Caco-2 (cell line): Measurements from ENCODE around the gene STK24. TPM values are rescaled to one million over a fixed set of nuclear protein-coding genes. Genes with fewer than 3 reads are reported as not detected.

Experiments
- BruUV-seq: library from RNA; stranded (reverse); fragments of 400-500 nt; replicated peaks from 2 replicates; lab custom pipeline; 2021; lab: Mats Ljungman, UMichigan
- CTCF ChIA-PET: fragments of 300-600 bp; sonication (Branson Sonifier 250); formaldehyde crosslinking; loops from one replicate; lab custom pipeline; 2022; ENCODE audit warnings: antibody characterized with exemption; lab: Charles Lee
- POLR2A ChIA-PET: fragments of 300-600 bp; sonication (Branson Sonifier 250); formaldehyde crosslinking; loops from one replicate; lab custom pipeline; 2022; ENCODE audit warnings: antibody characterized with exemption; lab: Charles Lee
- DNase-seq, 2 experiments: peaks; one replicate each; pipeline versions ENCODE4 v3.0.0 to v3.0.0-alpha.2; 2020 to 2022
- H3K27me3 ChIP-seq: replicated peaks from 2 replicates; pipeline ENCODE4 v1.6.0; 2011; ENCODE audit warnings: low read length; ENCODE audit not compliant: control insufficient read depth, insufficient read depth
- H3K36me3 ChIP-seq: 2 replicates; pipeline ENCODE4 v1.5.1; 2011; ENCODE audit warnings: low read length; ENCODE audit not compliant: control insufficient read depth, insufficient read depth
- H3K4me1 ChIP-seq: fragments of 250-450 bp; sonication (Bioruptor Pico); 2 replicates; pipeline ENCODE4 v1.5.1; 2020; ENCODE audit warnings: mild to moderate bottlenecking
- H3K4me3 ChIP-seq: 2 replicates; pipeline ENCODE4 v1.5.1; 2011; ENCODE audit warnings: low read depth, mild to moderate bottlenecking, control low read depth, low read length
- H3K9me3 ChIP-seq: fragments of 250-450 bp; sonication (Bioruptor Pico); 2 replicates; pipeline ENCODE4 v1.5.1; 2020; ENCODE audit warnings: mild to moderate bottlenecking, moderate library complexity
- H3K27ac Mint-ChIP-seq: one replicate; pipeline ENCODE4 v1.8.0; 2022; ENCODE audit warnings: mixed read lengths; ENCODE audit not compliant: unreplicated experiment
- H3K27me3 Mint-ChIP-seq: one replicate; pipeline ENCODE4 v1.8.0; 2022; ENCODE audit warnings: mixed read lengths; ENCODE audit not compliant: insufficient read depth, unreplicated experiment
- H3K36me3 Mint-ChIP-seq: one replicate; pipeline ENCODE4 v1.8.0; 2022; ENCODE audit warnings: mild to moderate bottlenecking, mixed read lengths; ENCODE audit not compliant: insufficient read depth, unreplicated experiment
- H3K4me1 Mint-ChIP-seq: one replicate; pipeline ENCODE4 v1.8.0; 2022; ENCODE audit warnings: low read depth, mixed read lengths; ENCODE audit not compliant: unreplicated experiment
- H3K4me3 Mint-ChIP-seq: one replicate; pipeline ENCODE4 v1.8.0; 2022; ENCODE audit warnings: mild to moderate bottlenecking, moderate library complexity, mixed read lengths; ENCODE audit not compliant: unreplicated experiment
- H3K9me3 Mint-ChIP-seq: one replicate; pipeline ENCODE4 v1.8.0; 2022; ENCODE audit warnings: mixed read lengths; ENCODE audit not compliant: unreplicated experiment
- CTCF ChIP-seq, 2 experiments: fragments of 200-600 bp in 1 of 2; IDR thresholded peaks; 1 replicate in 1 of 2; 2 replicates in 1 of 2; pipeline versions ENCODE4 v1.5.1 to v1.8.0; 2011 to 2022; ENCODE audit warnings: antibody characterized with exemption in 1 of 2, control low read depth in 1 of 2, inconsistent platforms in 1 of 2, low read depth in 1 of 2, low read length in 1 of 2, mild to moderate bottlenecking in 1 of 2, moderate library complexity in 1 of 2; ENCODE audit not compliant: insufficient read depth in 1 of 2, severe bottlenecking in 1 of 2, unreplicated experiment in 1 of 2
- intact Hi-C: fragments of 100-400 bp; cut with micrococcal nuclease; formaldehyde crosslinking; loops from one replicate; pipeline ENCODE4 v1.10.0; 2022; ENCODE audit not compliant: unreplicated experiment
- total RNA-seq: library from RNA; stranded (reverse); gene quantifications from 2 replicates; pipeline ENCODE4 v1.2.3, GENCODE V29; 2022

Gene STK24
- total RNA-seq, 1 experiment from 2014 or later = 253 TPM

DNA sequence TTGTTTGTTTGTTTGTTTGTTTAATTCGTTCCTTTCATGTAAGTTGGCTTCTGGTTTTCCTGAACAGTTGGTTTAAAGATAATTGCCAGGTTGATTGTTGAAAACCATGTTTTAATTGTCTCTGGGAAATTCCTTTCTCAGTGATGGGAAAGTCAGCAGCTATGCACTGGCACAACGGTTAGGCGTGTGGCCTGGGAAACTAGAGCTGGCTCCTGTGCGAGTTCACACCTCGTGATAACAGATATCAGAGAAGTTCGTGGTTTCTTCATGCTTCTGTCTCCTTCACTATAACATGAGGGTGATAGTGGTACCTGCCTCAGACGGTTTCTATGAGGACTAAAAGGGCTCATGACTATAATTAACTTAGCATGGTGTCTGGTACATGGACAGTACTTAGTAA, 153.5 kb downstream of the STK24 start:
- Histone ChIP-seq H3K4me3 (no peak overlapping the region), H3K27me3 (no peaks in the 10 kb centered on the region), H3K36me3 (peaks cover 2% of the 10 kb centered on the region; the same call in 1 of the 2 replicates), H3K9me3 (no peaks in the 10 kb centered on the region), H3K4me1 (no peaks in the 10 kb centered on the region)
- Mint-ChIP-seq H3K4me3 (no peak overlapping the region), H3K36me3 (peaks cover 87% of the 10 kb centered on the region), H3K4me1 (peaks cover 4% of the 10 kb centered on the region), H3K9me3 (no peaks in the 10 kb centered on the region), H3K27ac (no peak overlapping the region), H3K27me3 (no peaks in the 10 kb centered on the region)
- POLR2A ChIA-PET = no interaction called here
- DNase-seq = peak in 1 of 2 experiments; percentile 3
- no TSS peak for BruUV-seq
- intact Hi-C loops = no loop called here
- no peak for TF ChIP-seq CTCF (IDR thresholded peaks at IDR 0.05; ENCODE audit: insufficient read depth in 1 of 2, low read depth in 1 of 2, low read length in 1 of 2, severe bottlenecking in 1 of 2, unreplicated experiment in 1 of 2)
- CTCF ChIA-PET = no interaction called here

DNA sequence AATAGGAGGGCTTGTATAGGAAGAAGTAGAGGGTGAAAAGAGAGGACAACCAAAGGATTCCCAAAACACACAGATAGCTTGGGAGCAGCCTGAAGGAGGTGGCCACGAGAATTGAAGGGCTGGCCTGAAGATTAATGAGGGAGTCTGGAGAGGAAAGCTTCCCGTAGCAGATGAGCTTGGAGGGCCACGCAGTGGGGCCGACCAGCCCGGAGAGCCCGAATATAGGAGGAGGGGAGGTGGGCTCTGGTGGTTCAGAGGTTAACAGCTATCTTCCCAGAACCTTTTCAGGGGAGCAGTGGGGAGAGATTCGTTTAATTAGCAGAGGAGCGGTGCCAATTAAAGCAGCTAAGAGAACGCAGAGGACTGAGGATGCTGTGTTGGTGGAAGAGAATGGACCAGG, 154.9 kb downstream of the STK24 start:
- no peak overlapping the region for H3K27ac Mint-ChIP-seq
- H3K4me1 Mint-ChIP-seq = peaks cover 7% of the 10 kb centered on the region
- H3K4me1 ChIP-seq = peaks cover 2% of the 10 kb centered on the region
- intact Hi-C loops = no loop called here
- peak in 1 of 2 experiments; percentile 4 for DNase-seq
- TF ChIP-seq CTCF (IDR thresholded peaks at IDR 0.05; ENCODE audit: insufficient read depth in 1 of 2, low read depth in 1 of 2, low read length in 1 of 2, severe bottlenecking in 1 of 2, unreplicated experiment in 1 of 2) = no peak
- peaks cover 5% of the 10 kb centered on the region for H3K9me3 Mint-ChIP-seq
- no peaks in the 10 kb centered on the region for H3K27me3 ChIP-seq
- no peaks in the 10 kb centered on the region for H3K9me3 ChIP-seq
- peaks cover 87% of the 10 kb centered on the region for H3K36me3 Mint-ChIP-seq
- ChIA-PET CTCF (no interaction called here), POLR2A (no interaction called here)
- BruUV-seq = no TSS peak
- no peak overlapping the region for H3K4me3 ChIP-seq
- no peaks in the 10 kb centered on the region for H3K27me3 Mint-ChIP-seq
- no peak overlapping the region for H3K4me3 Mint-ChIP-seq
- peaks cover 2% of the 10 kb centered on the region; the same call in 1 of the 2 replicates for H3K36me3 ChIP-seq

GRCh38 chr13:98420554-98421175, 156.2 kb downstream of the STK24 start:
- H3K36me3 Mint-ChIP-seq = peaks cover 84% of the 10 kb centered on the region
- no peaks in the 10 kb centered on the region for H3K27me3 ChIP-seq
- no peaks in the 10 kb centered on the region for H3K9me3 ChIP-seq
- peaks cover 15% of the 10 kb centered on the region for H3K4me1 Mint-ChIP-seq
- no peaks in the 10 kb centered on the region for H3K27me3 Mint-ChIP-seq
- no peak overlapping the region for H3K4me3 Mint-ChIP-seq
- H3K27ac Mint-ChIP-seq = no peak overlapping the region
- H3K4me3 ChIP-seq = no peak overlapping the region
- BruUV-seq = no TSS peak
- DNase-seq = peak in 1 of 2 experiments; percentile 16
- POLR2A ChIA-PET = interaction anchor here (0.5 kb wide), 1 partner anchor 387 kb away, joined by 3 read pairs; no protein-coding TSS in a partner anchor
- CTCF ChIA-PET = no interaction called here
- H3K9me3 Mint-ChIP-seq = peaks cover 12% of the 10 kb centered on the region
- peaks cover 13% of the 10 kb centered on the region for H3K4me1 ChIP-seq
- intact Hi-C loops = no loop called here
- no peak for TF ChIP-seq CTCF (IDR thresholded peaks at IDR 0.05; ENCODE audit: insufficient read depth in 1 of 2, low read depth in 1 of 2, low read length in 1 of 2, severe bottlenecking in 1 of 2, unreplicated experiment in 1 of 2)
- H3K36me3 ChIP-seq = peaks cover 2% of the 10 kb centered on the region; the same call in 1 of the 2 replicates
